Brain microvascular endothelial cell (primary cell): ENCODE data around the gene GALNT18.

Experiments used
- DNase-seq: peaks from one replicate; pipeline ENCODE4 v3.0.0-alpha.2; 2020
- H3K27ac ChIP-seq: fragments of 250-450 bp; sonication (Bioruptor Pico); 2 replicates; pipeline ENCODE4 v1.5.1; 2020; ENCODE audit warnings: mild to moderate bottlenecking, moderate library complexity
- H3K27me3 ChIP-seq: fragments of 250-450 bp; sonication (Bioruptor Pico); replicated peaks from 2 replicates; pipeline ENCODE4 v1.5.1; 2020; ENCODE audit warnings: mild to moderate bottlenecking
- H3K36me3 ChIP-seq: fragments of 250-450 bp; sonication (Bioruptor Pico); replicated peaks from 2 replicates; pipeline ENCODE4 v1.5.1; 2020; ENCODE audit warnings: mild to moderate bottlenecking
- H3K4me3 ChIP-seq: 2 replicates; pipeline ENCODE4 v1.5.1; 2011; ENCODE audit warnings: low read depth, mild to moderate bottlenecking, control low read depth, low read length, moderate library complexity
- in situ Hi-C: cut with HindIII; loops from 2 replicates; pipeline ENCODE4 v1.10.0; 2017; ENCODE audit warnings: low sequenced_read_pairs, low pct_ligation_motif_present
- TF ChIP-seq, protein P1 (sequence below): IDR thresholded peaks from 2 replicates; pipeline ENCODE4 v1.5.1; 2011; ENCODE audit warnings: low read depth, mild to moderate bottlenecking, moderate library complexity, low read length, control low read depth, inconsistent platforms; ENCODE audit errors: missing control alignments

The GALNT18 gene

DNA sequence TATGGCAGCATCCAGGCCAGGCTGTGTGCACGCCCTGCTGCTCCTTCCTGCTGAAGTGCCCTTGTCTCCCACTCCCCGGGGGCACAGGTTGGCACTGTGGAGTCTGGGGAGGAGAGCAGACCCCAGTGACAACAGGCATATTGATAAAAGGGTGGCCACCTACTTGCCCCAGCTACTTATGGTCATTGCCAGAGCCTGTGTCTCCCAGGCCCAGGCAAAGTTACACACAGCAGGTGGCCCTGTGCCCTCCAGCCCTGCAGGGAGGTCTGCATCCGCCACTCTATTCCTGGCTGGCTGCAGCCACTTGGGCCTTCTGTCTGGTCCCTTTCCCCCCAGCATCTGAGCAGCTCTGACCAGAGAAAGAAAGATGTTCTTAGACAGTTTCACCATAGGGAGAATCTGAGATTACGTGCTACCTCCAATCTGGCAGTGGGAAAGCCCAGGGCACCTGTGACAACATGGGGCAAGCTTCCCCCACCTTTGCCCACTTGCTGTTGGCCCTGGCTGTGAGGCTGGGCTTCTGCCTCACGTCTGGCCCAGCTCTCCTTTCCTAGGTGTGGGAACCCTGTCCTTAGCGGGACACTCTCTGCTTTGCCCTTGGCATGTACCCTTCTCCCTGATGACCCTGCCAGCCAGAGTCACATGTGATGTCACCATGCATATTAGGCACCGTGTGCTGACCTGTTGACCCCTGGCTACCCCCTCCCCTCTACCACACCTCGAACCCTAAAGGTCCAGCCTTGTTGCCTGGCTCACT, 243.4 kb downstream of the GALNT18 start:
- Histone ChIP-seq H3K27me3 (no peaks in the 10 kb centered on the region), H3K36me3 (no peaks in the 10 kb centered on the region), H3K27ac (no peak overlapping the region), H3K4me3 (no peak overlapping the region)
- TF ChIP-seq, protein P1, sequence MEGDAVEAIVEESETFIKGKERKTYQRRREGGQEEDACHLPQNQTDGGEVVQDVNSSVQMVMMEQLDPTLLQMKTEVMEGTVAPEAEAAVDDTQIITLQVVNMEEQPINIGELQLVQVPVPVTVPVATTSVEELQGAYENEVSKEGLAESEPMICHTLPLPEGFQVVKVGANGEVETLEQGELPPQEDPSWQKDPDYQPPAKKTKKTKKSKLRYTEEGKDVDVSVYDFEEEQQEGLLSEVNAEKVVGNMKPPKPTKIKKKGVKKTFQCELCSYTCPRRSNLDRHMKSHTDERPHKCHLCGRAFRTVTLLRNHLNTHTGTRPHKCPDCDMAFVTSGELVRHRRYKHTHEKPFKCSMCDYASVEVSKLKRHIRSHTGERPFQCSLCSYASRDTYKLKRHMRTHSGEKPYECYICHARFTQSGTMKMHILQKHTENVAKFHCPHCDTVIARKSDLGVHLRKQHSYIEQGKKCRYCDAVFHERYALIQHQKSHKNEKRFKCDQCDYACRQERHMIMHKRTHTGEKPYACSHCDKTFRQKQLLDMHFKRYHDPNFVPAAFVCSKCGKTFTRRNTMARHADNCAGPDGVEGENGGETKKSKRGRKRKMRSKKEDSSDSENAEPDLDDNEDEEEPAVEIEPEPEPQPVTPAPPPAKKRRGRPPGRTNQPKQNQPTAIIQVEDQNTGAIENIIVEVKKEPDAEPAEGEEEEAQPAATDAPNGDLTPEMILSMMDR = no peak
- DNase-seq = no peak
- in situ Hi-C loops = no loop called here

- Histone ChIP-seq H3K27me3 (no peaks in the 10 kb centered on the region), H3K36me3 (no peaks in the 10 kb centered on the region), H3K4me3 (no peak overlapping the region), H3K27ac (no peak overlapping the region)
- in situ Hi-C loops = no loop called here
- DNase-seq = no peak
- TF ChIP-seq, protein P1 = no peak
Observed at GRCh38 chr11:11374358-11375148, 247.3 kb downstream of the GALNT18 start.

DNA sequence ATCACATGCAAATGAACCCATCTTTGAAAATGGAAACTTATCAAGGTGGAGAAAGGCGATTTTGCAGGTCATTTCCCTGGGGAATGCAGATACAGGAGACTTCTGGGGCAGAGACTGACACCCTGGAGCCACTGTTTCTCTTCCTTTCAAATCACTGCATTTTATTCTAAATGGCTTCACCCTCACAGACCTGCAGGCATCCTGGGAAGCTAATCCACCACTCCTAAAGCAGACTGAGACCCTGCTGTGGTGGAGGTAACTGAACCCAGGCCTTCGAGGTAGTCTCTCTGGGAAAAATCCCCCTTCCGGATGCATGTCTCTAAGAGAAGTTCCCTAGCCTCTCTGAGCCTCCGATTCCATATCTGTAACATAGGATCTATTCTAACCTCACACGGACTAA, 247.9 kb downstream of the GALNT18 start:
- in situ Hi-C loops = no loop called here
- no peak for DNase-seq
- Histone ChIP-seq H3K27ac (no peak overlapping the region), H3K4me3 (no peak overlapping the region), H3K36me3 (no peaks in the 10 kb centered on the region), H3K27me3 (no peaks in the 10 kb centered on the region)
- TF ChIP-seq, protein P1 = no peak

DNA sequence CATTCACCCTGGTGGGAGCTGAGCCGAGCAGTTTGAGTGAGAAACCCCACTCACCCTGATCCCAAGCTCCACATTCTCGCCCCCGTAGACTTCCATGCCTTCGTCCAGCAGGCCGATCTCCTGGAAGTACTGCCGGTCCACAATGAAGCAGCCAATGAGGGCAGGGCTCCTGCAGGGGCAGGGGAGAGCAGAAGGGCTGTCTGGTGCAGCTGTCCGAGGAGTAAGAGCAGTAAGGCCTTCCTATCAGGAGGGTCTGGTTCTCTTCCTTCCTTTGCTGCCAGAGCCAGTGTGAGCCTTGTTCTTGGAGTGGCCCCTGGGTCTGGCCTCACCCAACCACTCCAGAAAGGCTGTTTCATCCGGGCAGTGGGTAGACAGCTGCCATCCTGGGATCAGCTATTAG, 249.3 kb downstream of the GALNT18 start:
- H3K27ac ChIP-seq = no peak overlapping the region
- no peaks in the 10 kb centered on the region for H3K36me3 ChIP-seq
- no peaks in the 10 kb centered on the region for H3K27me3 ChIP-seq
- in situ Hi-C loops = no loop called here
- no peak for DNase-seq
- TF ChIP-seq, protein P1 = no peak
- no peak overlapping the region for H3K4me3 ChIP-seq

DNA sequence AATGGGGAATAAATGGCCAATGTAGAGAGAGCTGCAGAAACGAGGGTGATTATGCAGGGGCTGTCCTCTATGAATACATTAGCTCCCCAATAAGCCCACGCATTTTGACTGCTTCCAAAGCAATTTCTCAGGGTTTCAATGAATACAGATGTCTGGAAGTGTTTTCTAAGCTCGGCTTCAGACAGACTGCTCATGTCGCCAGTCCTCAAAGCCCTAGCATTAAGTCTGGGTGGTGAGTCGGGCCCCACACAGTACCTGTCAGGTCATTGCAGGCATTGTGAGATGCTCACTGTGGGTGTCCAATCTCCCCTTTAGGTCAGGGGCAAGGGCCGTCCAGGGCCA, 250.9 kb downstream of the GALNT18 start:
- Histone ChIP-seq H3K27me3 (no peaks in the 10 kb centered on the region), H3K36me3 (no peaks in the 10 kb centered on the region), H3K27ac (no peak overlapping the region), H3K4me3 (no peak overlapping the region)
- no peak for DNase-seq
- in situ Hi-C loops = no loop called here
- TF ChIP-seq, protein P1 = no peak
